ENCODE measurements around the gene MYO15A. TPM values are rescaled to one million over a fixed set of nuclear protein-coding genes. Genes with fewer than 3 reads are reported as not detected.
A peak's percentile ranks its signal among the peaks of the same experiment; 100 is the strongest.

MYO15A gene
- total RNA-seq, 4 donors from 2014 or later, result 2.3 to 7.5 (median 2.9) TPM

DNA sequence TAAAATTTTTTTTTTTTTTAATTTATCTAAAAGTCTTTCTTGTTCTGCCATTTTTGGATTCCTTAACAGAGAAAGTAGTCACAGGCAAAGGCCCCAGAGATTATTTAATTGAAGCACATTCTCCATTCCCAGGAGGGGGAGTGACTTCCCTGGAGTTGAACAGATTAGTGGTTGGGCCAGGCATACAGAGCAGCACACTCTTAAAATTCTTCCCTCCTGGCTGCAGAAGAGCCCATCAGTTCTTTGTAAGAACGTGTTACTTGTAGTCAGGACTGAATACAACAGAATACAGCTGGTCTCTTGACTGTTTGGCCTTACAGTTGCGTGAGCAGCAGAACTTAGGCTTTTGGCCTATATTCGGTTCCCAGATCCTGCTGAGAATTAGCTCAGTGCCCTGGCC lies 76.8 kb downstream of the MYO15A start:
- Histone ChIP-seq H3K27ac (peak overlapping the region; percentile 45 to 100 (median 98)), H3K27me3 (no peaks in the 10 kb centered on the region), H3K9me3 (no peaks in the 10 kb centered on the region), H3K4me1 (peaks cover 0 to 73% (median 56%) of the 10 kb centered on the region in 4 donors), H3K4me3 (peak overlapping the region; percentile 82 to 98 (median 90)), H3K36me3 (no peaks in the 10 kb centered on the region)
- TF ChIP-seq EP300 (IDR thresholded peaks at IDR 0.05), result no peak
- TF ChIP-seq, protein P1, sequence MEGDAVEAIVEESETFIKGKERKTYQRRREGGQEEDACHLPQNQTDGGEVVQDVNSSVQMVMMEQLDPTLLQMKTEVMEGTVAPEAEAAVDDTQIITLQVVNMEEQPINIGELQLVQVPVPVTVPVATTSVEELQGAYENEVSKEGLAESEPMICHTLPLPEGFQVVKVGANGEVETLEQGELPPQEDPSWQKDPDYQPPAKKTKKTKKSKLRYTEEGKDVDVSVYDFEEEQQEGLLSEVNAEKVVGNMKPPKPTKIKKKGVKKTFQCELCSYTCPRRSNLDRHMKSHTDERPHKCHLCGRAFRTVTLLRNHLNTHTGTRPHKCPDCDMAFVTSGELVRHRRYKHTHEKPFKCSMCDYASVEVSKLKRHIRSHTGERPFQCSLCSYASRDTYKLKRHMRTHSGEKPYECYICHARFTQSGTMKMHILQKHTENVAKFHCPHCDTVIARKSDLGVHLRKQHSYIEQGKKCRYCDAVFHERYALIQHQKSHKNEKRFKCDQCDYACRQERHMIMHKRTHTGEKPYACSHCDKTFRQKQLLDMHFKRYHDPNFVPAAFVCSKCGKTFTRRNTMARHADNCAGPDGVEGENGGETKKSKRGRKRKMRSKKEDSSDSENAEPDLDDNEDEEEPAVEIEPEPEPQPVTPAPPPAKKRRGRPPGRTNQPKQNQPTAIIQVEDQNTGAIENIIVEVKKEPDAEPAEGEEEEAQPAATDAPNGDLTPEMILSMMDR (IDR thresholded peaks at IDR 0.05), result no peak
- TF ChIP-seq POLR2A (IDR thresholded peaks at IDR 0.05), result no peak
- no peak for DNase-seq (ENCODE audit: low spot score in 2 of 2)
- WGBS, 2 donors, result 5 to 11% methylated on average over 3 of the region's 3 CpGs

- 39 to 44% methylated on average over 10 of the region's 10 CpGs for WGBS, 2 donors
- DNase-seq (ENCODE audit: low spot score in 2 of 2), result peak in 1 of 2 donors; percentile 31
- no peaks in the 10 kb centered on the region for H3K36me3 ChIP-seq
- no peaks in the 10 kb centered on the region for H3K27me3 ChIP-seq
- peaks cover 0 to 79% (median 63%) of the 10 kb centered on the region in 4 donors for H3K4me1 ChIP-seq
- peak overlapping the region; percentile 45 to 100 (median 98) for H3K27ac ChIP-seq
- TF ChIP-seq, protein P1 (IDR thresholded peaks at IDR 0.05), result no peak
- no peak for TF ChIP-seq POLR2A (IDR thresholded peaks at IDR 0.05)
- TF ChIP-seq EP300 (IDR thresholded peaks at IDR 0.05), result no peak
- no peaks in the 10 kb centered on the region for H3K9me3 ChIP-seq
- H3K4me3 ChIP-seq, result peak overlapping the region; percentile 82 to 98 (median 90)
Measured at GRCh38 chr17:18185832-18186626, 77.5 kb downstream of the MYO15A start.

- Histone ChIP-seq H3K36me3 (no peaks in the 10 kb centered on the region), H3K27ac (peak overlapping the region; percentile 34 to 99 (median 72)), H3K4me3 (peak overlapping the region; percentile 82 to 98 (median 90)), H3K4me1 (peaks cover 0 to 79% (median 68%) of the 10 kb centered on the region in 4 donors), H3K27me3 (no peaks in the 10 kb centered on the region), H3K9me3 (no peaks in the 10 kb centered on the region)
- 6 to 25% methylated on average over 1 of the region's 1 CpG for WGBS, 2 donors
- DNase-seq (ENCODE audit: low spot score in 2 of 2), result peak in 1 of 2 donors; percentile 5
- TF ChIP-seq POLR2A (IDR thresholded peaks at IDR 0.05) (no peak), EP300 (IDR thresholded peaks at IDR 0.05) (peak in 1 of 2 donors; percentile 25)
- TF ChIP-seq, protein P1 (IDR thresholded peaks at IDR 0.05), result no peak
Measured at GRCh38 chr17:18186627-18186982, 78.0 kb downstream of the MYO15A start.

DNA sequence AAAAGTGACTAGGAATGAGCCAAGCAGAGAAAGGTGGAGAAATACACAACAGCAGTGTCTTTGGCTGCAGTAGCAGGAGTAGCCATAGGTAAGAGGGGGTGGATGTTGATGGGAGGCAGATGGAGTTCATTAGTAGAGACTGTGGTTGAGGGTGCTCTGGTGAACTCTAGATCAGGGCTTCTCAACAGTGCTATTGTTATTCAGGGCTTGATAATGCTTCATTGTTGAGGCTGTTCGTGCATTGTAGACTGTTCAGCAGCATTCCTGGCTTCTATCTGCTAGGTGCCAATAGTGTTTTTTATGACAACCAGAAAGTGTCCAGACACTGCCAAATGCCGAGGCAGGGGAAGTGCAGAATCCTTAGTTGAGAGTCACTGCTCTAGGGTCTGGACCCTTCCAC lies 78.7 kb downstream of the MYO15A start:
- H3K27me3 ChIP-seq, result no peaks in the 10 kb centered on the region
- peaks cover 0 to 79% (median 68%) of the 10 kb centered on the region in 4 donors for H3K4me1 ChIP-seq
- H3K4me3 ChIP-seq, result peak overlapping the region in 3 of 4 donors; percentile 82 to 98 (median 94)
- H3K9me3 ChIP-seq, result no peaks in the 10 kb centered on the region
- TF ChIP-seq EP300 (IDR thresholded peaks at IDR 0.05) (no peak), POLR2A (IDR thresholded peaks at IDR 0.05) (no peak)
- TF ChIP-seq, protein P1 (IDR thresholded peaks at IDR 0.05), result no peak
- DNase-seq (ENCODE audit: low spot score in 2 of 2), result no peak
- peaks cover 0 to 5% (median 0%) of the 10 kb centered on the region in 3 donors for H3K36me3 ChIP-seq
- H3K27ac ChIP-seq, result peak overlapping the region; percentile 34 to 99 (median 72)
- 8 to 9% methylated on average over 2 of the region's 2 CpGs for WGBS, 2 donors
